Neuron (in vitro differentiated cells): ENCODE measurements around the gene COLGALT1.
"Not testable (repeated sequence)": the region's sequence is repeated elsewhere in the genome, so short reads cannot be mapped to it uniquely, and the experiment has no call there.

Source experiments
- H2AFZ ChIP-seq: one replicate; pipeline ENCODE4 v1.6.1; 2013; ENCODE audit warnings: low read depth, mild to moderate bottlenecking, inconsistent platforms, low read length, moderate library complexity
- H3K27me3 ChIP-seq: one replicate; pipeline ENCODE4 v1.6.1; 2013; ENCODE audit warnings: low read length; ENCODE audit not compliant: insufficient read depth
- H3K36me3 ChIP-seq: one replicate; pipeline ENCODE4 v1.6.1; 2013; ENCODE audit warnings: low read length; ENCODE audit not compliant: insufficient read depth
- H3K4me1 ChIP-seq: one replicate; pipeline ENCODE4 v1.6.1; 2013; ENCODE audit warnings: low read length; ENCODE audit not compliant: insufficient read depth
- H3K4me3 ChIP-seq: 2 replicates; pipeline ENCODE4 v1.5.1; 2013; ENCODE audit warnings: mild to moderate bottlenecking, low read length, moderate library complexity
- H3K9me3 ChIP-seq: one replicate; pipeline ENCODE4 v1.6.1; 2013; ENCODE audit warnings: low read length

COLGALT1 gene

GRCh38 chr19:17555929-17556813 is 722 bp downstream of the COLGALT1 start:
- Histone ChIP-seq H3K9me3 (no peaks in the 10 kb centered on the region), H3K4me3 (peak overlapping the region; percentile 59), H3K36me3 (peaks cover 22% of the 10 kb centered on the region), H2AFZ (peak overlapping the region; percentile 90), H3K27me3 (no peaks in the 10 kb centered on the region), H3K4me1 (peaks cover 10% of the 10 kb centered on the region)

GRCh38 chr19:17556995-17557394 is 1.5 kb downstream of the COLGALT1 start:
- Histone ChIP-seq H3K27me3 (no peaks in the 10 kb centered on the region), H3K36me3 (peaks cover 25% of the 10 kb centered on the region), H3K4me1 (peaks cover 10% of the 10 kb centered on the region), H3K4me3 (no peak overlapping the region), H2AFZ (no peak overlapping the region), H3K9me3 (no peaks in the 10 kb centered on the region)

- peaks cover 27% of the 10 kb centered on the region for H3K36me3 ChIP-seq
- no peaks in the 10 kb centered on the region for H3K9me3 ChIP-seq
- H3K27me3 ChIP-seq, result no peaks in the 10 kb centered on the region
- peaks cover 10% of the 10 kb centered on the region for H3K4me1 ChIP-seq
- H3K4me3 ChIP-seq, result no peak overlapping the region
- H2AFZ ChIP-seq, result no peak overlapping the region
These were observed 2.0 kb downstream of the COLGALT1 start for GRCh38 chr19:17557466-17557865.

- H2AFZ ChIP-seq, result no peak overlapping the region
- no peaks in the 10 kb centered on the region for H3K9me3 ChIP-seq
- H3K36me3 ChIP-seq, result peaks cover 32% of the 10 kb centered on the region
- H3K4me3 ChIP-seq, result no peak overlapping the region
- H3K4me1 ChIP-seq, result peaks cover 4% of the 10 kb centered on the region
- H3K27me3 ChIP-seq, result no peaks in the 10 kb centered on the region
These were observed 4.8 kb downstream of the COLGALT1 start for GRCh38 chr19:17560205-17560595.

- H2AFZ ChIP-seq, result no peak overlapping the region
- no peaks in the 10 kb centered on the region for H3K9me3 ChIP-seq
- no peak overlapping the region for H3K4me3 ChIP-seq
- peaks cover 38% of the 10 kb centered on the region for H3K36me3 ChIP-seq
- H3K4me1 ChIP-seq, result no peaks in the 10 kb centered on the region
- no peaks in the 10 kb centered on the region for H3K27me3 ChIP-seq
These were observed 6.6 kb downstream of the COLGALT1 start for GRCh38 chr19:17562097-17562496.

GRCh38 chr19:17562561-17562960 is 7.1 kb downstream of the COLGALT1 start:
- H3K9me3 ChIP-seq, result no peaks in the 10 kb centered on the region
- peaks cover 38% of the 10 kb centered on the region for H3K36me3 ChIP-seq
- no peaks in the 10 kb centered on the region for H3K27me3 ChIP-seq
- H2AFZ ChIP-seq, result no peak overlapping the region
- no peaks in the 10 kb centered on the region for H3K4me1 ChIP-seq
- no peak overlapping the region for H3K4me3 ChIP-seq

- H3K36me3 ChIP-seq, result peaks cover 50% of the 10 kb centered on the region
These were observed 9.3 kb downstream of the COLGALT1 start for GRCh38 chr19:17564781-17565180.

GRCh38 chr19:17565611-17566010 is 10.2 kb downstream of the COLGALT1 start:
- Histone ChIP-seq H3K4me1 (no peaks in the 10 kb centered on the region), H2AFZ (no peak overlapping the region), H3K27me3 (no peaks in the 10 kb centered on the region), H3K9me3 (no peaks in the 10 kb centered on the region), H3K36me3 (peaks cover 42% of the 10 kb centered on the region), H3K4me3 (no peak overlapping the region)

More at GRCh38 chr19:17564781-17565180, 9.3 kb downstream of the COLGALT1 start:
- no peaks in the 10 kb centered on the region for H3K9me3 ChIP-seq
- no peaks in the 10 kb centered on the region for H3K4me1 ChIP-seq
- no peaks in the 10 kb centered on the region for H3K27me3 ChIP-seq
- H2AFZ ChIP-seq, result no peak overlapping the region
- no peak overlapping the region for H3K4me3 ChIP-seq

- H3K9me3 ChIP-seq, result no peaks in the 10 kb centered on the region
- H3K4me1 ChIP-seq, result no peaks in the 10 kb centered on the region
- H3K36me3 ChIP-seq, result peaks cover 49% of the 10 kb centered on the region
- no peak overlapping the region for H3K4me3 ChIP-seq
- no peak overlapping the region for H2AFZ ChIP-seq
- no peaks in the 10 kb centered on the region for H3K27me3 ChIP-seq
These were observed 12.5 kb downstream of the COLGALT1 start for GRCh38 chr19:17567940-17568339.

GRCh38 chr19:17570291-17570690 is 14.8 kb downstream of the COLGALT1 start:
- not testable (repeated sequence) for H3K9me3 ChIP-seq, H2AFZ ChIP-seq, H3K27me3 ChIP-seq, H3K4me3 ChIP-seq, H3K4me1 ChIP-seq
- H3K36me3 ChIP-seq, result peaks cover 46% of the 10 kb centered on the region

- H2AFZ ChIP-seq, result no peak overlapping the region
- no peaks in the 10 kb centered on the region for H3K9me3 ChIP-seq
- no peaks in the 10 kb centered on the region for H3K27me3 ChIP-seq
- H3K4me1 ChIP-seq, result no peaks in the 10 kb centered on the region
- peaks cover 44% of the 10 kb centered on the region for H3K36me3 ChIP-seq
- H3K4me3 ChIP-seq, result no peak overlapping the region
These were observed 15.3 kb downstream of the COLGALT1 start for GRCh38 chr19:17570791-17571190.

GRCh38 chr19:17572638-17573037 is 17.2 kb downstream of the COLGALT1 start:
- H3K4me1 ChIP-seq, result no peaks in the 10 kb centered on the region
- no peaks in the 10 kb centered on the region for H3K27me3 ChIP-seq
- H2AFZ ChIP-seq, result no peak overlapping the region
- H3K36me3 ChIP-seq, result peaks cover 42% of the 10 kb centered on the region
- no peak overlapping the region for H3K4me3 ChIP-seq
- no peaks in the 10 kb centered on the region for H3K9me3 ChIP-seq

- H3K4me1 ChIP-seq, result no peaks in the 10 kb centered on the region
- H2AFZ ChIP-seq, result no peak overlapping the region
- H3K36me3 ChIP-seq, result peaks cover 48% of the 10 kb centered on the region
These were observed 20.7 kb downstream of the COLGALT1 start for GRCh38 chr19:17575871-17576757.

More at GRCh38 chr19:17575871-17576757, 20.7 kb downstream of the COLGALT1 start:
- no peak overlapping the region for H3K4me3 ChIP-seq
- peaks cover 2% of the 10 kb centered on the region for H3K9me3 ChIP-seq
- H3K27me3 ChIP-seq, result no peaks in the 10 kb centered on the region
